Liver (tissue), 9 donors: ENCODE data around the gene HPN. TPM values are rescaled to one million over a fixed set of nuclear protein-coding genes. Genes with fewer than 3 reads are reported as not detected.
"Not testable (repeated sequence)": the region's sequence is repeated elsewhere in the genome, so short reads cannot be mapped to it uniquely, and the experiment has no call there.

ENCODE experiments used
- DNase-seq: peaks from one replicate; pipeline ENCODE4 v3.0.0-alpha.2; 2017; ENCODE audit warnings: low spot score
- H3K27ac ChIP-seq, 2 donors: one replicate each; pipeline ENCODE4 v1.7.0; 2013; ENCODE audit warnings: inconsistent platforms in 2 of 2, low read length in 2 of 2, control low read depth in 1 of 2, low read depth in 1 of 2, mild to moderate bottlenecking in 1 of 2
- H3K27me3 ChIP-seq, 4 donors: one replicate each; pipeline versions ENCODE4 v1.6.1 to v1.7.0; 2013; ENCODE audit warnings: low read length in 3 of 4, inconsistent platforms in 1 of 4, mild to moderate bottlenecking in 1 of 4, moderate library complexity in 1 of 4; ENCODE audit not compliant: control insufficient read depth in 4 of 4, insufficient read depth in 4 of 4
- H3K36me3 ChIP-seq, 4 donors: one replicate each; pipeline versions ENCODE4 v1.6.1 to v1.7.0; 2013; ENCODE audit warnings: low read length in 3 of 4, mild to moderate bottlenecking in 3 of 4, low read depth in 1 of 4, moderate library complexity in 1 of 4; ENCODE audit not compliant: control insufficient read depth in 4 of 4, insufficient read depth in 3 of 4
- H3K4me1 ChIP-seq, 4 donors: one replicate each; pipeline versions ENCODE4 v1.6.1 to v1.7.0; 2013; ENCODE audit warnings: low read length in 3 of 4, mild to moderate bottlenecking in 3 of 4, moderate library complexity in 1 of 4; ENCODE audit not compliant: control insufficient read depth in 4 of 4, insufficient read depth in 4 of 4
- H3K4me3 ChIP-seq, 3 donors: one replicate each; pipeline versions ENCODE4 v1.6.1 to v1.7.0; 2013; ENCODE audit warnings: low read length in 3 of 3, control low read depth in 1 of 3, low read depth in 1 of 3, mild to moderate bottlenecking in 1 of 3
- H3K9ac ChIP-seq, 2 donors: one replicate each; pipeline ENCODE4 v1.7.0; 2013; ENCODE audit warnings: low read length in 2 of 2, mild to moderate bottlenecking in 2 of 2, moderate library complexity in 2 of 2, control low read depth in 1 of 2, low read depth in 1 of 2
- H3K9me3 ChIP-seq, 4 donors: one replicate each; pipeline versions ENCODE4 v1.6.1 to v1.7.0; 2013; ENCODE audit warnings: low read length in 3 of 4; ENCODE audit not compliant: control insufficient read depth in 4 of 4
- EGR1 ChIP-seq, 2 donors: IDR thresholded peaks; 2 replicates each; pipeline ENCODE4 v1.6.1; 2016 to 2018; ENCODE audit warnings: antibody characterized with exemption in 2 of 2, low read depth in 2 of 2
- FOXA1 ChIP-seq: IDR thresholded peaks from 2 replicates; pipeline ENCODE4 v1.6.1; 2016; ENCODE audit warnings: antibody characterized with exemption
- FOXA2 ChIP-seq: IDR thresholded peaks from 2 replicates; pipeline ENCODE4 v1.6.1; 2016; ENCODE audit warnings: antibody characterized with exemption
- GABPA ChIP-seq, 2 donors: IDR thresholded peaks in 1 of 2; conservative IDR thresholded peaks in 1 of 2; 2 replicates each; pipeline ENCODE4 v1.6.1; 2016; ENCODE audit warnings: antibody characterized with exemption in 2 of 2, mild to moderate bottlenecking in 1 of 2, moderate library complexity in 1 of 2
- HNF4A ChIP-seq, 2 donors: conservative IDR thresholded peaks; 2 replicates each; pipeline ENCODE4 v1.6.1; 2016; ENCODE audit warnings: antibody characterized with exemption in 2 of 2, mild to moderate bottlenecking in 2 of 2
- JUND ChIP-seq, 2 donors: IDR thresholded peaks; 2 replicates each; pipeline ENCODE4 v1.6.1; 2016; ENCODE audit warnings: antibody characterized with exemption in 2 of 2
- NR2F2 ChIP-seq: IDR thresholded peaks from 2 replicates; pipeline ENCODE4 v1.6.1; 2016; ENCODE audit warnings: antibody characterized with exemption
- RAD21 ChIP-seq, 2 donors: IDR thresholded peaks; 2 replicates each; pipeline ENCODE4 v1.6.1; 2016; ENCODE audit warnings: antibody characterized with exemption in 2 of 2, mild to moderate bottlenecking in 2 of 2
- RXRA ChIP-seq, 2 donors: IDR thresholded peaks; 2 replicates each; pipeline ENCODE4 v1.6.1; 2017 to 2018; ENCODE audit warnings: antibody characterized with exemption in 2 of 2, mild to moderate bottlenecking in 1 of 2
- TAF1 ChIP-seq: conservative IDR thresholded peaks from 2 replicates; pipeline ENCODE4 v1.6.1; 2016; ENCODE audit warnings: antibody characterized with exemption, mild to moderate bottlenecking
- YY1 ChIP-seq: IDR thresholded peaks from 2 replicates; pipeline ENCODE4 v1.6.1; 2016; ENCODE audit warnings: antibody characterized with exemption, mild to moderate bottlenecking
- WGBS: extraction: QIAGEN DNeasy Blood & Tissue Kit; methylation state at CpG from one replicate; pipeline ENCODE4 v1.1.7; 2013; 5-methylcytosine and 5-hydroxymethylcytosine counted together
- polyA plus RNA-seq, 2 donors: library from polyadenylated mRNA; stranded (reverse) in 1 of 2; unstranded in 1 of 2; fragments of 200-250 nt in 1 of 2; fragments of >200 nt in 1 of 2; fragmentation: Nextera tagmentation in 1 of 2; extraction: Ambion mirVana in 1 of 2; gene quantifications; one replicate each; pipeline versions ENCODE4 v1.2.1 to v1.2.3, GENCODE V29; 2013 to 2015
- total RNA-seq, 2 donors: library from RNA; depleted of rRNA; stranded (reverse); fragments of >200 nt; gene quantifications; one replicate each; pipeline ENCODE4 v1.2.3, GENCODE V29; 2014
- TF ChIP-seq, protein P1 (sequence below): fragments of 150-350 bp; IDR thresholded peaks from 2 replicates; pipeline ENCODE4 v1.5.1; 2017; ENCODE audit warnings: improper control_type of control experiment, low read depth, low read length; ENCODE audit not compliant: missing input control
- TF ChIP-seq, protein P2 (sequence below): IDR thresholded peaks from 2 replicates; pipeline ENCODE4 v1.6.1; 2016; ENCODE audit warnings: antibody characterized with exemption
- TF ChIP-seq, protein P3 (sequence below): IDR thresholded peaks from 2 replicates; pipeline ENCODE4 v1.6.1; 2016; ENCODE audit warnings: antibody characterized with exemption
- TF ChIP-seq, protein P4 (sequence below): IDR thresholded peaks from 2 replicates; pipeline ENCODE4 v1.6.1; 2016; ENCODE audit warnings: antibody characterized with exemption, mild to moderate bottlenecking
- donor health status: healthy.
- donor health status: healthy.
- donor health status: healthy.
- donor health status: healthy.
- donor health status: healthy.

Gene HPN
- total and polyA plus RNA-seq, 4 donors: 130 to 535 (median 335) TPM

DNA sequence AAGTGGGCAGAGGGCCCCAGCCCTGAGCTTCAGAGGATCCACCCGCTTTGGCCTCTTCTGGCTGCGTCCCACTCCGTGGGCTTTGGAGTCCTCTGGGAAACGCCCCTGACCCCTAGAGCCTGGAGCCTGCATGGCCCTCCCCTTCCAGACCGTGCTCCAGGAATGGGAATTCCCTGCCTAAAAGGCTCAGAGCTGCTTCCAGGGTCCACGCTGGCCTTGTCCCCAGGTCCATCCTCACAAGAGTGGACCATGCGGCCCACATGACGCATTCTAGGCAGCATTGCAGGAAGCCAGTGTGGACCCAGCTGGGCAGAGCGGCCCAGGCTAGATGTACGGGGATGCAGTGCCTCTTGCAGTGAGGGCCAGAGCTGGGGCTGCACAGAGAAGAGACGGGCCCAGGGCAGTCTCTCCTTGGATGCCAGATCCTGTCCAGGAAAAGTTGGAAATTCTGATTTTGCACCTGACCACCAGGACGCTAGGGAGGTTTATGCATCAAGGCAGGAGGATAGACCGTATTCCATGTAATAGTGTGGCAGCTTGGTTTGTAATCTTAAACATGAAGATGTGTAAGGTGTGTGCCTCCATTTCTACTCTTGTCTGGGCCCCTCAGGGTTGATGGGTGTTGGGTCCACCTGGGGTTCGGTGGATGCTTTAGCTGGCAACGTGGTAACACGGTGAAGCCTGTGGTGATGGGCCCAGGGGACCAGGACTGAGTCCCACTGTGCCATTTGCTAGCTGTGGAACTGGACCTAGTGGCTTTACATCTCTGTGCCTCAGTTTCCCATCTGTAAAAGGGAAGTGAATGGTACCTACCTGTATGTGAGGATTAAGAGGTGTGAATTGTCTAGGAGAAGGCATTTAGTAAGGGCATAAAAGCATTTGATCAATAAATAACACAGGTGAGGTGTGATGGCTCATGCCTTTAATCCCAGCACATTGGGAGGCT, 59.3 kb downstream of the HPN start:
- Histone ChIP-seq H3K36me3 (no peaks in the 10 kb centered on the region), H3K9me3 (no peaks in the 10 kb centered on the region), H3K27me3 (no peaks in the 10 kb centered on the region), H3K9ac (no peak overlapping the region), H3K4me3 (no peak overlapping the region), H3K4me1 (peaks cover 2 to 15% (median 11%) of the 10 kb centered on the region in 4 donors), H3K27ac (no peak overlapping the region)
- WGBS: 87% methylated on average over 16 of the region's 16 CpGs
- TF ChIP-seq FOXA2 (no peak), RAD21 (IDR thresholded peaks at IDR 0.05) (no peak), RXRA (IDR thresholded peaks at IDR 0.05) (no peak), GABPA (IDR thresholded peaks at IDR 0.05 in 1 of 2, conservative IDR thresholded peaks at IDR 0.05 in 1 of 2) (no peak), HNF4A (conservative IDR thresholded peaks at IDR 0.05) (no peak), NR2F2 (no peak), EGR1 (IDR thresholded peaks at IDR 0.05; ENCODE audit: low read depth in 2 of 2) (no peak), TAF1 (no peak)
- TF ChIP-seq, protein P1, sequence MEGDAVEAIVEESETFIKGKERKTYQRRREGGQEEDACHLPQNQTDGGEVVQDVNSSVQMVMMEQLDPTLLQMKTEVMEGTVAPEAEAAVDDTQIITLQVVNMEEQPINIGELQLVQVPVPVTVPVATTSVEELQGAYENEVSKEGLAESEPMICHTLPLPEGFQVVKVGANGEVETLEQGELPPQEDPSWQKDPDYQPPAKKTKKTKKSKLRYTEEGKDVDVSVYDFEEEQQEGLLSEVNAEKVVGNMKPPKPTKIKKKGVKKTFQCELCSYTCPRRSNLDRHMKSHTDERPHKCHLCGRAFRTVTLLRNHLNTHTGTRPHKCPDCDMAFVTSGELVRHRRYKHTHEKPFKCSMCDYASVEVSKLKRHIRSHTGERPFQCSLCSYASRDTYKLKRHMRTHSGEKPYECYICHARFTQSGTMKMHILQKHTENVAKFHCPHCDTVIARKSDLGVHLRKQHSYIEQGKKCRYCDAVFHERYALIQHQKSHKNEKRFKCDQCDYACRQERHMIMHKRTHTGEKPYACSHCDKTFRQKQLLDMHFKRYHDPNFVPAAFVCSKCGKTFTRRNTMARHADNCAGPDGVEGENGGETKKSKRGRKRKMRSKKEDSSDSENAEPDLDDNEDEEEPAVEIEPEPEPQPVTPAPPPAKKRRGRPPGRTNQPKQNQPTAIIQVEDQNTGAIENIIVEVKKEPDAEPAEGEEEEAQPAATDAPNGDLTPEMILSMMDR: no peak
- TF ChIP-seq, protein P2, sequence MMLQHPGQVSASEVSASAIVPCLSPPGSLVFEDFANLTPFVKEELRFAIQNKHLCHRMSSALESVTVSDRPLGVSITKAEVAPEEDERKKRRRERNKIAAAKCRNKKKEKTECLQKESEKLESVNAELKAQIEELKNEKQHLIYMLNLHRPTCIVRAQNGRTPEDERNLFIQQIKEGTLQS: no peak
- no peak for DNase-seq

DNA sequence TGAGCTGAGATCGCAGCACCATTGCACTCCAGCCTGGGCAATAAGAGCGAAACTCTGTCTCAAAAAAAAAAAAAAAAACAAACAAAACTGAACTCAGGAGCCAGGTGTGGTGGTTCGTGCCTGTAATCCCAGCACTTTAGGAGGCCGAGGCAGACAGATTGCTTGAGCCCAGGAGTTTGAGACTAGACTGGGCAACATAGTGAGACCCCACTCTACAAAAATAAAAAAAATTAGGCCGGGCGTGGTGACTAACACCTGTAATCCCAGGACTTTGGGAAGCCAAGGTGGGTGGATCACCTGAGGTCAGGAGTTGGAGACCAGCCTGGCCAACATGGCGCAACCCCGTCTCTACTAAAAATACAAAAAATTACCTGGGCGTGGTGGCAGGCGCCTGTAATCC, 60.4 kb downstream of the HPN start:
- peaks cover 2 to 15% (median 11%) of the 10 kb centered on the region in 4 donors for H3K4me1 ChIP-seq
- H3K9me3 ChIP-seq, H3K27me3 ChIP-seq, H3K36me3 ChIP-seq, H3K9ac ChIP-seq, DNase-seq, H3K4me3 ChIP-seq, H3K27ac ChIP-seq: not testable (repeated sequence)
- 94% methylated on average over 10 of the region's 10 CpGs for whole genome bisulfite sequencing

DNA sequence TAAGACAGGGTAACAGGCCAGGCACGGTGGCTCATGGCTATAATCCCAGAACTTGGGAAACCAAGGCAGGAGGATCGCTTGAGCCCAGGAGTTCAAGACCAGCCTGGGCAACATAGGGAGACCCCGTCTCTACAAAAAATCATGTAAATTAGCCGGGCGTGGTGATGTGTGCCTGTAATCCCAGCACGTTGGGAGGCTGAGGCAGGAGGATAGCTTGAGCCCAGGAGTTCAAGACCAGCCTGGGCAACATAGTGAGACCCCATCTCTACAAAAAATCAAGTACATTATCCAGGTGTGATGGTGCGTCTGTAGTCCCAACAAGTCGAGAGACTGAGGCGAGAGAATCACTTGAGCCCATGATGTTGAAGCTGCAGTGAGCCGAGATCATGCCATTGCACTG, 62.1 kb downstream of the HPN start:
- H3K27ac ChIP-seq, H3K4me3 ChIP-seq, H3K9ac ChIP-seq, DNase-seq, H3K27me3 ChIP-seq, H3K9me3 ChIP-seq, H3K36me3 ChIP-seq: not testable (repeated sequence)
- WGBS: 82% methylated on average over 10 of the region's 10 CpGs
- H3K4me1 ChIP-seq: peaks cover 2 to 11% (median 9%) of the 10 kb centered on the region in 4 donors

DNA sequence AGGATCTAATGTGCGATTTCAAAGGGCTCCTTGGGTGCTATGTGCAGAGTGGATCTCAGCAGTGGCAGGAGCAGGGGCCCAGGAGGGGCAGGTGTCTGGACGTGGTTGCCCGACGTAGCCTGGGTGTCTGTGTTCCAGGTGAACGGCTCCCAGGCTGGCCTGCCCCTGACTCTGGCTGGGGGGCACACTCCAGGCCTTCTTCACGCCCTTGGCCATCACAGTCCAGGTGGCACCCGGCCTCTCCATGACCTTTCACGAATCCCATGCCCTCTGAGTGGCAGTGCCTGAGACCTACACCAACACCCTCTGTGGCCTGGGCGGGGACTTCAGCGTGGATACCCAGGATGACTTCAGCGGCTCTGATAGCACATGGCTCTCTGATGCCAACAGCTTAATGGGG, 62.8 kb downstream of the HPN start:
- Histone ChIP-seq H3K9ac (no peak overlapping the region), H3K4me3 (no peak overlapping the region), H3K9me3 (no peaks in the 10 kb centered on the region), H3K27me3 (no peaks in the 10 kb centered on the region), H3K27ac (no peak overlapping the region), H3K4me1 (peaks cover 0 to 4% (median 2%) of the 10 kb centered on the region in 4 donors), H3K36me3 (no peaks in the 10 kb centered on the region)
- WGBS: 96% methylated on average over 11 of the region's 11 CpGs
- TF ChIP-seq RAD21 (IDR thresholded peaks at IDR 0.05) (no peak), YY1 (no peak), FOXA2 (no peak), JUND (IDR thresholded peaks at IDR 0.05) (no peak), FOXA1 (no peak), EGR1 (IDR thresholded peaks at IDR 0.05; ENCODE audit: low read depth in 2 of 2) (no peak), TAF1 (no peak)
- TF ChIP-seq, protein P3, sequence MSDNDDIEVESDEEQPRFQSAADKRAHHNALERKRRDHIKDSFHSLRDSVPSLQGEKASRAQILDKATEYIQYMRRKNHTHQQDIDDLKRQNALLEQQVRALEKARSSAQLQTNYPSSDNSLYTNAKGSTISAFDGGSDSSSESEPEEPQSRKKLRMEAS: no peak
- TF ChIP-seq, protein P4, sequence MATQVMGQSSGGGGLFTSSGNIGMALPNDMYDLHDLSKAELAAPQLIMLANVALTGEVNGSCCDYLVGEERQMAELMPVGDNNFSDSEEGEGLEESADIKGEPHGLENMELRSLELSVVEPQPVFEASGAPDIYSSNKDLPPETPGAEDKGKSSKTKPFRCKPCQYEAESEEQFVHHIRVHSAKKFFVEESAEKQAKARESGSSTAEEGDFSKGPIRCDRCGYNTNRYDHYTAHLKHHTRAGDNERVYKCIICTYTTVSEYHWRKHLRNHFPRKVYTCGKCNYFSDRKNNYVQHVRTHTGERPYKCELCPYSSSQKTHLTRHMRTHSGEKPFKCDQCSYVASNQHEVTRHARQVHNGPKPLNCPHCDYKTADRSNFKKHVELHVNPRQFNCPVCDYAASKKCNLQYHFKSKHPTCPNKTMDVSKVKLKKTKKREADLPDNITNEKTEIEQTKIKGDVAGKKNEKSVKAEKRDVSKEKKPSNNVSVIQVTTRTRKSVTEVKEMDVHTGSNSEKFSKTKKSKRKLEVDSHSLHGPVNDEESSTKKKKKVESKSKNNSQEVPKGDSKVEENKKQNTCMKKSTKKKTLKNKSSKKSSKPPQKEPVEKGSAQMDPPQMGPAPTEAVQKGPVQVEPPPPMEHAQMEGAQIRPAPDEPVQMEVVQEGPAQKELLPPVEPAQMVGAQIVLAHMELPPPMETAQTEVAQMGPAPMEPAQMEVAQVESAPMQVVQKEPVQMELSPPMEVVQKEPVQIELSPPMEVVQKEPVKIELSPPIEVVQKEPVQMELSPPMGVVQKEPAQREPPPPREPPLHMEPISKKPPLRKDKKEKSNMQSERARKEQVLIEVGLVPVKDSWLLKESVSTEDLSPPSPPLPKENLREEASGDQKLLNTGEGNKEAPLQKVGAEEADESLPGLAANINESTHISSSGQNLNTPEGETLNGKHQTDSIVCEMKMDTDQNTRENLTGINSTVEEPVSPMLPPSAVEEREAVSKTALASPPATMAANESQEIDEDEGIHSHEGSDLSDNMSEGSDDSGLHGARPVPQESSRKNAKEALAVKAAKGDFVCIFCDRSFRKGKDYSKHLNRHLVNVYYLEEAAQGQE: no peak
- DNase-seq: no peak
